Pancreas (tissue), 10 donors: ENCODE data around the gene FBXO34. TPM values are rescaled to one million over a fixed set of nuclear protein-coding genes. Genes with fewer than 3 reads are reported as not detected.

ENCODE experiments used
- ATAC-seq, 4 donors: fragments of 200-7000 bp; cut with Tn5 transposase; one replicate each; pipeline versions ENCODE4 v1.8.0 to v1.9.1; 2020; ENCODE audit warnings: mild to moderate bottlenecking in 4 of 4, moderate library complexity in 4 of 4
- DNase-seq, 6 donors: peaks; one replicate each; pipeline ENCODE4 v3.0.0-alpha.2; 2020
- FAIRE-seq: peaks from 2 replicates; lab custom pipeline; 2012; peaks lifted over from hg19 to GRCh38; lab: Jason Lieb, UNC
- H3K27ac ChIP-seq, 4 donors: fragments of 200-600 bp; sonication (generic); 1 replicate in 3 of 4; 2 replicates in 1 of 4; pipeline versions ENCODE4 v1.5.0 to v1.8.0; 2020
- H3K27me3 ChIP-seq, 4 donors: fragments of 200-600 bp; one replicate each; pipeline ENCODE4 v1.8.0; 2021
- H3K36me3 ChIP-seq, 3 donors: fragments of 200-600 bp; sonication (generic) in 1 of 3; one replicate each; pipeline versions ENCODE4 v1.5.0 to v1.8.0; 2020 to 2021
- H3K4me1 ChIP-seq, 3 donors: fragments of 200-600 bp; one replicate each; pipeline ENCODE4 v1.8.0; 2021
- H3K4me3 ChIP-seq, 4 donors: fragments of 200-600 bp; sonication (generic) in 2 of 4; one replicate each; pipeline versions ENCODE4 v1.5.0 to v1.8.0; 2020 to 2021
- H3K9me3 ChIP-seq, 4 donors: fragments of 200-600 bp; one replicate each; pipeline ENCODE4 v1.8.0; 2021
- CTCF ChIP-seq, 4 donors: fragments of 200-600 bp; sonication (generic) in 3 of 4; IDR thresholded peaks; one replicate each; pipeline versions ENCODE4 v1.5.0 to v1.8.0; 2021; ENCODE audit warnings: antibody characterized with exemption in 4 of 4
- WGBS, 2 donors: extraction: QIAGEN DNeasy Blood & Tissue Kit; methylation state at CpG; one replicate each; pipeline ENCODE4 v1.1.7; 2013; 5-methylcytosine and 5-hydroxymethylcytosine counted together
- intact Hi-C, 3 donors: fragments of 100-400 bp; cut with DNase I; formaldehyde crosslinking; loops; one replicate each; pipeline versions ENCODE4 v1.11.1 to v1.14.2; 2022
- polyA plus RNA-seq, 2 donors: library from polyadenylated mRNA; stranded (reverse); fragments of 200-250 nt; gene quantifications; one replicate each; pipeline ENCODE4 v1.2.3, GENCODE V29; 2013
- total RNA-seq, 6 donors: library from RNA; stranded (reverse); fragmentation: NEBNext Ultra II Directional in 4 of 6; extraction: Animal tissue kit (Norgen Biotek cat#: 25700) in 4 of 6; gene quantifications; one replicate each; pipeline versions ENCODE4 v1.2.1 to v1.2.4, GENCODE V29; 2021 to 2023
- donor health status: healthy with polysubstance abuse.
- donor health status: DM: no; HTN: no; CAD: no; lungs with moderate emphysema.
- donor health status: DM: no; HTN: no; CAD: no.
- donor health status: control.
- donor health status: control.
- donor health status: Bipolar disorder and iron deficiency.
- donor health status: DM: yes; HTN: yes; CAD: no.
- donor health status: DM: no; HTN: no; CAD: no.
- donor health status: DM: no; HTN: no; CAD: no.
- donor health status: DM: yes; HTN: yes; CAD: no.

Gene FBXO34
- total and polyA plus RNA-seq, 8 donors, result 4.6 to 19.7 (median 9.4) TPM

- no peak for ATAC-seq
- Histone ChIP-seq H3K27me3 (no peaks in the 10 kb centered on the region), H3K27ac (no peak overlapping the region), H3K36me3 (no peaks in the 10 kb centered on the region), H3K4me3 (no peak overlapping the region), H3K9me3 (no peaks in the 10 kb centered on the region), H3K4me1 (peaks cover 0 to 7% (median 0%) of the 10 kb centered on the region in 3 donors)
- FAIRE-seq, result no peak
- intact Hi-C loops, result no loop called here
- no peak for DNase-seq
- 94 to 96% methylated on average over 13 of the region's 13 CpGs for WGBS, 2 donors
- no peak for TF ChIP-seq CTCF (IDR thresholded peaks at IDR 0.05)
Measured at GRCh38 chr14:55285048-55285652, 13.9 kb downstream of the FBXO34 start.

- 74 to 80% methylated on average over 6 of the region's 6 CpGs for WGBS, 2 donors
- no peak for TF ChIP-seq CTCF (IDR thresholded peaks at IDR 0.05)
Measured at GRCh38 chr14:55288439-55288838, 17.2 kb downstream of the FBXO34 start.

GRCh38 chr14:55291480-55292081 lies 20.4 kb downstream of the FBXO34 start:
- H3K36me3 ChIP-seq, result no peaks in the 10 kb centered on the region
- no peaks in the 10 kb centered on the region for H3K27me3 ChIP-seq
- 68 to 88% methylated on average over 3 of the region's 3 CpGs for WGBS, 2 donors
- intact Hi-C loops, result no loop called here
- peaks cover 0 to 4% (median 0%) of the 10 kb centered on the region in 3 donors for H3K4me1 ChIP-seq
- no peak for TF ChIP-seq CTCF (IDR thresholded peaks at IDR 0.05)
- ATAC-seq, result no peak
- H3K9me3 ChIP-seq, result no peaks in the 10 kb centered on the region
- no peak for FAIRE-seq
- H3K27ac ChIP-seq, result no peak overlapping the region
- no peak for DNase-seq
- no peak overlapping the region for H3K4me3 ChIP-seq

More at GRCh38 chr14:55288439-55288838, 17.2 kb downstream of the FBXO34 start:
- Histone ChIP-seq H3K9me3 (no peaks in the 10 kb centered on the region), H3K4me3 (no peak overlapping the region), H3K27ac (no peak overlapping the region), H3K36me3 (no peaks in the 10 kb centered on the region), H3K27me3 (no peaks in the 10 kb centered on the region), H3K4me1 (peaks cover 0 to 7% (median 0%) of the 10 kb centered on the region in 3 donors)
- intact Hi-C loops, result no loop called here
- FAIRE-seq, result no peak
- DNase-seq, result no peak
- no peak for ATAC-seq

GRCh38 chr14:55294603-55295002 lies 23.4 kb downstream of the FBXO34 start:
- intact Hi-C loops, result no loop called here

More at GRCh38 chr14:55294603-55295002, 23.4 kb downstream of the FBXO34 start:
- FAIRE-seq (no peak), DNase-seq (no peak), ATAC-seq (no peak)
- Histone ChIP-seq H3K9me3 (no peaks in the 10 kb centered on the region), H3K27ac (no peak overlapping the region), H3K4me1 (peaks cover 0 to 13% (median 3%) of the 10 kb centered on the region in 3 donors), H3K27me3 (no peaks in the 10 kb centered on the region), H3K36me3 (no peaks in the 10 kb centered on the region), H3K4me3 (no peak overlapping the region)
- 93 to 97% methylated on average over 3 of the region's 3 CpGs for WGBS, 2 donors
- no peak for TF ChIP-seq CTCF (IDR thresholded peaks at IDR 0.05)
